Activated CD4-positive, CD25-positive, alpha-beta regulatory T cell treated with anti-CD3 and anti-CD28 coated beads, Interleukin-2, amount 50 U/mL, for 16 hours (primary cell): Measurements from ENCODE around the gene LLGL2.

ENCODE experiments used
- DNase-seq: peaks from one replicate; pipeline ENCODE4 v3.0.0-alpha.2; 2020; ENCODE audit warnings: low read depth, low spot score

LLGL2 gene

DNA sequence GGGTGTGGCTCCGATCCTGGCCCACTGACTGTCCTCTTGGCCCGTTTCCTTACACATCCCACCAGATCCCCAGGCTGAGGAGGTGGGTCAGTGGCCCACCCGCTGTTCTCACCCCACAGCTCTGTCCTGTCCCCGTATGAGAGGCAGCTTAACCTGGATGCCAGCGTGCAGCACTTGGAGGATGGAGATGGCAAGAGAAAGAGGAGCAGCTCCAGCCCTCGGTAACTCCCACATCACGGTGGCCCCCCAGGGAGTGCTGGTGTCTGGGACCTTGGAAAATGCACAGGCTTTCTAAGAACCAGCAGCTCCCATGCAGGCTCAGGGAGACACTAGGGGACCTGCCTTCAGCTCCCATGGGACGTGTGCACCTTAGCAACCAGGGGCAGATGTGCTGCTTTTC, 4.2 kb upstream of the LLGL2 start:
- DNase-seq = no peak

DNA sequence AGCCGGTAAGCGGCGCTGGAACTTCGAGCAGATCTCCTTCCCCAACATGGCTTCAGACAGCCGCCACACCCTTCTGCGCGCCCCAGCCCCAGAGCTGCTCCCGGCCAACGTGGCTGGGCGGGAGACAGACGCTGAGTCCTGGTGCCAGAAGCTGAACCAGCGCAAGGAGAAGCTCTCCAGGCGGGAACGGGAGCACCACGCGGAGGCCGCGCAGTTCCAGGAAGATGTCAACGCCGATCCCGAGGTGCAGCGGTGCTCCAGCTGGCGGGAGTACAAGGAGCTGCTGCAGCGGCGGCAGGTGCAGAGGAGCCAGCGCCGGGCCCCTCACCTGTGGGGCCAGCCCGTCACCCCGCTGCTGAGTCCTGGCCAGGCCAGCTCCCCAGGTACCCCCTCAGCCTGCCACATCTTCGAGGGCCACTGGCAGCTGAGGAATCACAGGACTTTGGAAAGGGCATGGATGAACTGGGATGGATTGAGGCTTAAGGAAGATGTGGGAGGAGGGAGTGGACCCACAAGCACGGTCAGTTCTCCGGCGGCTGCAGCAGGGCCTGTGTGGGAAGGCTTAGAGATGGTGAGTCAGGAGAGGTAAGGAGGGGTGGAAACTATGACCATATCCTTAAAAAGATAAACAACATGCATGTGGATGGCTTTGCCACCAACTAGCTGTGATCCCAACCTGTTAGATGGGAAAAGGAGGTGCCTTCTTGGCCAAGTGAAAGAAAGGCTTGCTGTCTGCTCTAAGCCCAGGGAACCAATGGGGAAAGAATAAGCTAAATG, 3.4 kb upstream of the LLGL2 start:
- DNase-seq = no peak

DNA sequence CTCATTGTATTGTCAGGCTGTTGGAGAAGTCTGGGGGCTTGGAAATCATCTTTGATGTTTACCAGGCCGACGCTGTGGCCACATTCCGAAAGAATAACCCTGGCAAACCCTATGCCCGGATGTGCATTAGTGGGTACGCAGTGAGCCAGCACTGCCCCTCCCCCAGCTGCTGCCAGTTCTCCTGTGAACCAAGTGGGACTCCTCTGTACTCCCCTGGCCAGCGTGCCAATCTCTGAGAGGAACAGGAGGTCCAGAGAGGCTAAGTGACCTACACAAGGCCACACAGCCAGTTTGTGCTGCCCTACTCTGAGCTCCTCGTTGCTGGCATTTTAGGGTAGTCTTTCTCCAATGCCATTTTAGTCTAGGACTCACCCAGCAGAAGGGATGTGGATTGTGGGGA, 1.9 kb upstream of the LLGL2 start:
- no peak for DNase-seq

DNA sequence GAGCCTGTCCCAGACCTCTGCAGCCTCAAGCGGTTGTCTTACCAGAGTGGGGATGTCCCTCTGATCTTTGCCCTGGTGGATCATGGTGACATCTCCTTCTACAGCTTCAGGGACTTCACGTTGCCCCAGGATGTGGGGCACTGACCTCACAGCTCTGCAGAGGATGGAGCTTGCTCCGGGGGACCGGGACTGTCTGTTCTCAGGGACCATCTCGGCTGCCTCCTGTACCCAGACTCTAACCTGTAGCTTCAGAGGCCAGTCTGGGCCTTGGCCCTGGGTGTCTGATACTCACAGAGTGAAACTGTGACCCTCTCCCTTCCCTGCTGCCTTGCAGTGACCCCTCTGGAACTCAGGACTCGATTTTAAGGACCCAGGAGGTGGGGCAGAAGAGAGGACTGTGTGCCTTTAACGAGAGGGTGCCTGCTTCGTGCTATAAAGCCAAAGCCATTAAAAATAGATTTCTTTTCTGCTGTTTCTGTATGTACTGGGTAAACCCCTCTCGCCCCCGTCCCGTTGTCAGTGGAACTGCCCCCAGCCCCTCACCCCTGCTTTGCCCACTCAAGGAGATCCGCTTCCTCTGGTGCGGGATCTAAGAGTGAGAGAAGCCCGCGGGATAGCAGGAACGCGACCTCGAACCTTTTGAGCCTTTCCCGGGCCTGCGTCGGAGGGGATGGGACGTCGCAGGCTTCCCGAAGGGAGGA, 1.1 kb upstream of the LLGL2 start:
- no peak for DNase-seq

DNA sequence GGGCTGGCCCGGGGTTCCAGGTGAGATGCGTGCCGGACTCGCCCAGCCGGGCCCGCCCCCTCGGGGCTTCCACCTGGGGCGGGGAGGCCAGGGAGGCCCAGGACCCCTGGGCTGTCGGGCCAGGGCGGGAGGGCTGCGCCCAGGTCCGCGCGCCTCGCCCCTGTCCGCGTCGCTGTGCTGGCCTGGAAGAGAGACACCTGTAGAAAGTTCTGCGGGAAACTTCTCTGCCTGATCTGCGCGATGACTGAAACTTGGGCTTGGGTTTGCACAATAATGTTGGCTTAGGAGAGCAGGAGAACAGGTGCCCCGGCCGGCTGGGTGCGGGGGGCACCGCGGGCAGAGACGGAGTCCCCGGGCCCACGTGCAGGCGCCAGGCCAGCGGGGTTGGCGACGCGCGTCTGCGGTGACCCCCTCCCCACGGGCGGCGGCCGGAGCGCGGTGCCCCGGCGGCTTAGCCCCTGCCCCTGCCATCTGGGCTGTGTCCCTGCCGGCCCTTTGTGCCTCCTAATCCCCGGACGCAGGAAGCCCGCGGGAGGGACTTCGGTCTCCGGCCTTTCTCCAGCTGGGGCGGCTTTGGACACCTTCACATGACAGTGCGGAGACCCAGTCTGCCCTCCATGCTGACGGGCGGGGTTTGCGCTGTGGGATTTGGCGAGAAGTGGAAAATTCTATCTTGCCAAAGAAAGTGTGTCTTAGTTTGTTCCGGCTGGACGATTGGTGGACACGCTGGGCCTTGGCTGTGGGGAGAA, 483 bp downstream of the LLGL2 start:
- no peak for DNase-seq

DNA sequence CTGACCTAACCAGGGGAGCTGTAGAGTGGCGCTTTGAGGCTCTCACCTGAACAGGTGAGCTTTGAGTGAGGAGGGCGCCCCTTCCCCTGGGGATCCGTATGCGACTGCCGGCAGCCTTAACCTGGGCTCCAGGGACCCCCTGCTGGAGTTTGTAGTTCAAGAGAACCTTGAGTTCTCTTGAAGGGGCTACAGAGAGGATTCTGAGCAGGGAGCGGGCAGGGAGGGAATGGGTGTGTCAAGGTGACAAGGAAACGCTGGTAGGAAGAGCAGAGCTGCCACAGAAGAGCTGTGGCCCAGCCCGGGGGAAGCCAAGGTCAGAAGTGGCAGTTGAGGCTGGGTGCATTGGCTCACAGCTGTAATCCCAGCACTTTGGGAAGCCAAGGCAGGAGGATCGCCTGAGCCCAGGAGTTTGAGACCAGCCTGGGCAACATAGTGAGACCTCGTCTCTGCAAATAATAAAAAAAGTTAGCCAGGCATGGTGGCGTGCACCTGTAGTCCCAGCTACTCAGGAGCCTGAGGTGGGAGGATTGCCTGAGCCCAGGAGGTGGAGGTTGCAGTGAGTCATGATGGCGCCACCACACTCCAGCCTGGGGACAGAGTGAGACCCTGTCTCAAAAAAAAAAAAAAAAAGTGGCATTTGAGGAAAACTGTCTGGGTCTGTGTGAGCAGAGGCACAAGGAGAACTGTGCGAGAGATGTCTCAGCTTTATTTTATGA, 1.2 kb downstream of the LLGL2 start:
- no peak for DNase-seq

DNA sequence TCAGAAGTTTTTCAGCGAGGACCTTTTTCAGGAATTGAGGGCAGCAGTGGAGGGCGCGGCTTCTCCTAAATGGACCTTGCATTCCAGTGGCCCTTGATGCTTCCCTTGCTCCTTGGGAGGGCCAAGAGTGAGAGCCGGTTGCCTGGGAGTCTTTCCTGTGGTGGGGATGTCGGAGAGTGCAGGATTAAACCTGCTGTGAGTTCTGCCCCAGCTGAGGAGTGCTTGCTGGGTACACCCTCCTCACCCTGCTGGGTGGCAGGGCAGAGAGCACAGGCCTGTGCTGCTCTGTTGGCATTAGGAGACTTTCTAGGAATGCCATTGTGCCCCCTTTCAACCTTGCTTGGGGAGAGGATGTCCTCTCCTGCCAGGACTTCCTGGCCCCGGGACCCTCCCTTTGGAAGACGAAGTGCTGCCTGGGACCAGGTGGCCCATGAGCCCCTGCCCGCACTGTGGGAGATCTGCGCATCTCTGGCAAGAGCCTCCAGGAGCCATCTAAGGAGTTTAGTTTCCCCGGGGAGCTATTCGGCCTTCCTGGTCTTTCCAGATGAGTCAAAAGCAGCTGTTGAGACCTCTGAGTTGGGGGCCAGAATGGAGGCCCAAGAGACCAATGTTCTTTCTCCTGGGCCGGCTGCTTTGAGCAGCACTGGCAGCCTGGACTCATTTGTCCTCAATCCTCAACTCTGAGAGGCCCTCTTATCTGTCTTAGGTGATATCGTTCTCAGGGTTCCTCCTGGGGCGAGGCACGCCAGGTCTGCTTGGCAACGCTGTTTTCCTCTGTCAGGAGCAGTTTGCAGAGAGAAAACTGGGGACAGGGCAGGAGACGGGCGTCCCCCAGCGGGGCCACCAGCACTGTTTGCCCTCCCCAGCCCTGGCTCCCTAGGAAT, 5.6 kb downstream of the LLGL2 start:
- DNase-seq = no peak

DNA sequence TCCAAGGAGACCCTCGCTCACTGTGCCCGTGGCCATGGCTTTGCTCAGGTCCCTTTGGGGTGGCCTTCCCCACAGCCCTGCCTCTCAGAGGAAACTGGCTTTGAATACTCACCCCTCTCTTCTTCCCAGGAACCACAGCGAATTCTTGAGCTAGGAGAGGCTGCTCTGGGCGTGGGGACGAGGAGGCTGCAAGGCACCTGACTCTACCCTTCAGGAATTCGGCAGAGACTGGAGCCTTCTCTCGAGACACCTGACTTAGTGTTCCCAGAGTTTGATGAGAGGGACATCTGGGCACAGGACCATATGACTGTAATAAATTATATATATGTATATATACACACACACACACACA, 6.2 kb downstream of the LLGL2 start:
- DNase-seq = no peak

DNA sequence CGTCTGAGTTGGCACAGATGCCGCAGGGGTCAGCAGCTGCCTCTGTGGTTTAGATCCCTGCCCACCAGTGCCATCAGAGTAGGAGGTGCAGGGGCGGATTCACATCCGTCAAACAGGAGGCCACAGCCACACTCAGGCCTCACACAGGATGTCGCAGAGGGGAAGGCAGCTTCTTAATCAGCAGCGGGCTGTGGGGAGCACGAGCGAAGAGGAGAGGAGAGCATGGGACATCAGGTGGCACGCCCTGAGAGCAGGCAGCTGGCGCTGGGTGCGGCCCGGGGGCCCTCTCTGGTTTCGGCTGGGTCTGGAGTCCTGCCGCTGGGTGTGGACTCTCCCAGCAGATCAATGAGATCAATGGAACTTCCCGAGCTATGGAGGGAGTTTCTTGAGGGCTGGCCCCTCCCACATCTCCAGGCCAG, 9.6 kb downstream of the LLGL2 start:
- DNase-seq = no peak

DNA sequence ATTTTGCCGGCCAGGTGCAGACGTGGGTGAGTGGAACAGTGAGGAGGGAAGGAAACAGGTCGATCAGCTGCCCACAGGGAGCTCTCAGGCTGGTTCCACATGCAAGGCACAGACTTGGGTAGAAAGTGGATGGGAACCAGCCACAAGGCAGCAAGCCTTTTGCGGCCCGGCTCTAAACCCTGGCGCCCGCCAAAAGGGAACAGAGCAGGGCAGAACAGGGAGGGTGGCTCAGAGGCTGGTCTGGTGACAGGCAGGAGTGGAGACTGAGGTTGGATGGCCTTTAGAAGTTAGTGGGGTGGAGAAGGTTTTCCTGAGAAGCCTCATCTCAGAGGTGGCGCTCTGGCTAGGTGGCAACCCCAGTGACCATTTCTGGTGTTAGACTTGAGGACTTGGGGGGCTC, 10.4 kb downstream of the LLGL2 start:
- DNase-seq = no peak

DNA sequence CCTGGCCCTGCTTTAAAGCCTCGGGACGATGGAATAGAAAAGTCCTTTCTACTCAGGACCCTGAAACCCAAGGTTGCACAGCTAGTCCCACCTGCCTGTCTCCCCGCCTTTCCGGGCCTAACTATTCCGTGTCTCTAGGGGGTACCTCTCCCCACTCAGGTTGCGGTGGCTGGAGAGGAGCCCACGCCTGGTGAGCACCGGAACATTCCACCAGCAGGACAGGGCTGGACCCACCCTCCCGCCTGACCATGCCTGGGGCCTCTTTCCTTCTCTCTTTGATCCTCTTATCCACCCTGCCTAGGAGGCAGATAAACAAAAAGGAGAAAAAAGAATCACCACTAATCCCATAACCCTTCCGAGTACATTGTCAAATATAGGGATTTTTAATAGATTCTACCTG, 10.9 kb downstream of the LLGL2 start:
- DNase-seq = no peak

DNA sequence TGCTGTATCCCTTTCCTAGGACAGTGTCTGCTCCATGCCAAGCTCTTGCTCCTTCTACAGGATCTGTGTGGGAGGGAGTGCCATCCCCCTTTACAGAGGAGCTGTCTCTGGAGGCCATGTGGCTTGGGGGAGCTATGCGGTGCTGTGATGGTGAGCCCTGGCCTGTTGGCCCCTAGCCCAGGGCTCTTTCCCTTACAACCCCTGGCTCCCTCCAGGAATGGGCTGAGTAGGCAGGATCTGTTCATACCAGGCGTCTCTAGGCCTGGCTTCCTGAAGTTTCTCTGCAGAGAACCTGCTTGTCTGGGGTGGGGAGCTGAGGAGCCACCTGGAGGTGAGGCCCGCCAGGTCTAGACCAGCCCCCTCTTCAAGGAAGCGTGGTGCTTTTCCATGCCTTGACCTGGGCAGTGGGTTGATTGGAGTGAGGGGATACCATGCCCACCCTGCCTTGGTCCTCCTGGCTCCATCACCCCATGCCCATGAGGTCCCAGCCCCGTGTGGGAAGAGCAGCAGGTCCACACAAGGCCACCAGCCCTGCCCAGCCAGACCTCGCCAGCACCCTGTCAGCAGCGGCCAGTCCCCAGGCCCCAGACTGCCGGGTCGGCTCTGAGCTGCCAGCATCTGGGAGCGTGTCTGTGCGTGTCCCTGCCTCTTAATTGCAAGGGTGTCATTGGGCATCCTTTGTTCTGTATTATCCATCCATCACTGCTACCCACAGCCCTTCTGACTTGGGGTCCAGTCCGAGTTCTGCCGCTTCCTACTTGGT, 14.7 kb downstream of the LLGL2 start:
- no peak for DNase-seq

DNA sequence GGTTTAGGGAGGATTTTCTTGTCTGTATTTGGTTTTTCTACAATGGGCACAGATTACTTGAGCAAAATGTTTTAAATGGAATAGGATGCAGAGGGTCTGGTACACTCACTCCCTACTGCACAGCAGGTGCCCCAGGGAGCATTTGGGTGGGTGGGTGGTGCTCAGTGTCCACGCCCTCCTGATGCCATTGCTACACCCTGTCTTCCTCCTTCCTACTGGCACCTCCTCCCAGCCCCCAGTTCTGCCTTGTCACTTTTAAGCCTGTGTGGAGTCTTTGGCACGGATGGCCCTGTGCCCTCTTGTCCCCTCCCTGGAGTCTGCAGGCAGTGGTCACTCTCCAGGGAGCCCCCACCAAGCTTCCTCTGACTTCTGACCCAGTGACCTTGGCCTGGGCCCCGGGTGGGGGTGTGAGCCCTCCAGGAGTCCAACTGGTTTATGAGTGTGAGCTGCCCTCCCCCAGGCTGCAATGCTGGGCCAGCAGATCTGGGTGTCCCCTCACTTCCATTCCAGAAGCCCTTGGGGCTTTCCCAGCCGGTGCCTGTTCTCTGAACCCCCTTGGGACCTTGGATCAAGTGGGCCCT, 15.5 kb downstream of the LLGL2 start:
- no peak for DNase-seq

DNA sequence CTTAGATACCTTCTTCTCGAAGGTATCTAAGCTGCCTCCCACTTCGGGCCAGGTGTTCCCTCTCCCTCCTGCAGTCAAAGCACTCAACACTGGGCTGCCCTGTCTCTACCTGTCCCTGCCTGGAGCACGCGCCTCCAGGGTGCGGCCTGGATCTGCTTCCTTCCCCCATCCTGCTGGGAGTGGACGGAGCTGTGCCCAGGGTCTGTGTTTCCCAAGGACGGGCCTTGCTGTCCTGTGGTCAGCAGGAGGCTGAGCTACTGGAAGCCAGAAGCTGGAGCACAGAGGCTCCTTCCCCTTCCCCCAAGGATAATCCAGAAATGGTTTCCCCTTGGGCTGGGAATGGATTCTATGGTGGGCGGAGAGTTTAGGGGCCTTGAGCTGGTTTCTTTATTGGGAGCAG, 16.7 kb downstream of the LLGL2 start:
- DNase-seq = no peak

DNA sequence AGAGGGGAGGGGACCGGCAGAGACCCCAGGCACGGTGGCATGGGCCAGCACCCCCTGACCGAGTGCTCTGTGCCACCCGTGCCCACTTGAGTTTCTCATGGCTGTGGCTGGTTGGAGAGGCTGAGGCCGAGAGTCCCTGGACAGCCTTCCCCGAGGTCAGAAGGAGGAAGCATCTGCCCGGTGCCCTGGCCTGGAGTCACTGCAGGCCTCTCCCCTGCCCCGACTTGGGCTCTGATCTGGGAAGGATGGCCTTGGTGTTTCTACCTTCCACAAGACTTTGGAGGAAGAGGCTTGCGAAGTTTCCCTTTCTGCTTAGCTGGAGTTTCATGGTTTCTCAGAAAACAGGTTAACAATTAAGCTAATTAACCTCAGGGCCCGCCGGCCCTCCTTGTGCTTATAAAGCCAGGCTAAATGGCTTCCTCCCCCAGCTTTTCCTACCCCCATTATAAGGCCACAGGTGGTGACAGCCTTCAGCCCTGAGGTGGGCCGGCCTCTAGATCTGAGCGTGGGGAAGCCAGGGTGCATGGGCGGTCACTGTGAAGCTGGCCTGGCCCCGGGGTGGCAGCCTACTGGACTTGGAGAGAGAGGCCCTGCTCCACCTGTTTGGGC, 17.3 kb downstream of the LLGL2 start:
- DNase-seq = no peak

DNA sequence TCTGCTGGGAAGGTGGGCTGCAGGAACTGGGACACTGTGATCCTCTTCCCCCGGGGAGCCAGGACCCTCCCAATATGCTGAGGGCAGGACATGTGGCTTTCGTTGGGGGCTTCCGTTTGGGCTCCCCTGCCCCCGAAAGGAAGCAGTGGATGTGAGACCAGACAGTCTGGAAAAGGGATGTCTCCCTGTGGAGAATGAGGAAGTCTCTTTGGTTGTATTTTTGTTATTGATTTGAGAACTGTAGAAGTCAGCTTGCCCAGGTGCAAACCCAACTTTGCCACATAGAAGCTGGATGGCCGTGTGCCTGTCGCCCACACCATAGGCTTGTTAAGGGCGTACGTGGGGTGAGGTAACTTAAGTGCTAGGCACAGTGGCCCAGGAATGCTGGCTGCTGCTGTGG, 18.8 kb downstream of the LLGL2 start:
- DNase-seq = no peak

DNA sequence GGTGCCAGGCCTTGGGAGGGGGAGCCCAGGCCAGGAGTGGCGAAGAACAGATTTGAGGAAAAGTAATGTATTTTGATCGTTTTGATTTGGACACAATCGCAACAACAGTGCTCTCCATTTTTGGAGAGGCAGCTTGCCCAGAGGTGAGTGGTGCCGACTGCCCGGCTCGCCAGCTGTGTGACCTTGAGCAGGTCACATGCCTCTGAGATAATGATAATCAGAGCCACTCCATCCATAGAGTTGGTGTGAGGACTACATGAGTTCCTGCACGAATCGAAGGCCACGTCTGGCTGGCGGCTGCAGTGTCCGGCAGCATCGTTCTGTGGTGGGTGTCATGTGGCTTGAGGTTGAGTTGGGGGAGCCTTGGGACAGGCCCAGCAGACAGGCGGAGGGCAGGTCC, 20.7 kb downstream of the LLGL2 start:
- DNase-seq = no peak

DNA sequence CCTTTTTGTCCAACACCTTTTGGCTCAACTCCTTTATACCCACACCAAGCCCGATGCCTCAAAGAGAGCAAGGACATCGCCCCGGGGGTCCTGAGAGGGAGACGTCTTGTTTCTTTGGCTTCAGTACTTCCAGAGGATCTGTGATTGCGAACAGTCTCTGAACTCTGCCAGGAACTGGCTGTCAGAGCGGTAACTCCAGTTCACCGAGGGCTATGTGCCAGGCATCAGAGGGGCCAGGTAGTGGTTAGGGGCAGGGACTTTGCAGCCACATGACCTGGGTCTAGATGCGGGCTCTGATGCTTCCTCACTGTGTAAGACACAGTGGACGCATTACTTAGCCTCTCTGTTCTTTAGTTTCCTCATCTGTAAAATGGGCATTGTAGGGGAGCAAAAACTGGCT, 21.6 kb downstream of the LLGL2 start:
- no peak for DNase-seq

DNA sequence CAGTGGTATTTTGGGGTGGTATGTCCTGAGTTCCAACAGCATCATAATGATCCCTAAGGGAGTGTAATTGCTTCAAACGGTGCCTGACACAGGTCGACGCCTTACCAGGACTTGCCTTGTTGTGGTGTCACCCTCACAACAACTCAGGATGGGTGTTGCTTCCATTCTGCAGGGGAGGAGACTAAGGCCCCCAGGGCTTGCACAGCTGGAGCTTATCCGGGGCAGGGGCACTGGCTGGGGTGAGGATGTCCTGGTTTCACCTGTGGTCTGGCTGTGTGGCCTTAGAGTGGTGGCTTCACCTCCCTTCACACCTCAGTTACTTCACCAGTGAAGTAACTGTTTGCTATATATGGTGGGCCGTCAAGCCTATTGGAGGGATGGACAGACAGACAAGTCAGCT, 23.3 kb downstream of the LLGL2 start:
- DNase-seq = no peak
